ENCODE results near the gene HOXD9.
A peak's percentile ranks its signal among the peaks of the same experiment; 100 is the strongest.

HOXD9 gene

GRCh38 chr2:176096986-176097819 is 25.3 kb upstream of the HOXD9 start:
- Histone ChIP-seq H3K79me2 (ENCODE audit: insufficient read depth, low read length) (no peaks in the 10 kb centered on the region), H3K9me3 (ENCODE audit: insufficient read depth, low read depth, low read length) (no peaks in the 10 kb centered on the region), H3F3A (ENCODE audit: low read depth) (no peaks in the 10 kb centered on the region), H3K9ac (ENCODE audit: low read depth, low read length, poor library complexity, severe bottlenecking) (peak overlapping the region; percentile 90), H3K4me2 (ENCODE audit: low read depth, low read length, poor library complexity, severe bottlenecking) (peak overlapping the region; percentile 96), H3K36me3 (ENCODE audit: insufficient read depth, low read length) (no peaks in the 10 kb centered on the region), H2AFZ (ENCODE audit: low read length) (peak overlapping the region; percentile 90), H3K4me1 (ENCODE audit: insufficient read depth, low read length, poor library complexity, severe bottlenecking) (peaks cover 17% of the 10 kb centered on the region), H3K4me3 (ENCODE audit: low read length, poor library complexity, severe bottlenecking) (peak overlapping the region; percentile 83), H3K9me2 (replicated peaks; ENCODE audit: low read depth, low read length) (no peaks in the 10 kb centered on the region), H3K27me3 (ENCODE audit: insufficient read depth, low read length, poor library complexity, severe bottlenecking) (no peaks in the 10 kb centered on the region), H4K20me1 (ENCODE audit: insufficient read depth, low read length, poor library complexity, severe bottlenecking) (no peaks in the 10 kb centered on the region)
- TF ChIP-seq, protein P1, sequence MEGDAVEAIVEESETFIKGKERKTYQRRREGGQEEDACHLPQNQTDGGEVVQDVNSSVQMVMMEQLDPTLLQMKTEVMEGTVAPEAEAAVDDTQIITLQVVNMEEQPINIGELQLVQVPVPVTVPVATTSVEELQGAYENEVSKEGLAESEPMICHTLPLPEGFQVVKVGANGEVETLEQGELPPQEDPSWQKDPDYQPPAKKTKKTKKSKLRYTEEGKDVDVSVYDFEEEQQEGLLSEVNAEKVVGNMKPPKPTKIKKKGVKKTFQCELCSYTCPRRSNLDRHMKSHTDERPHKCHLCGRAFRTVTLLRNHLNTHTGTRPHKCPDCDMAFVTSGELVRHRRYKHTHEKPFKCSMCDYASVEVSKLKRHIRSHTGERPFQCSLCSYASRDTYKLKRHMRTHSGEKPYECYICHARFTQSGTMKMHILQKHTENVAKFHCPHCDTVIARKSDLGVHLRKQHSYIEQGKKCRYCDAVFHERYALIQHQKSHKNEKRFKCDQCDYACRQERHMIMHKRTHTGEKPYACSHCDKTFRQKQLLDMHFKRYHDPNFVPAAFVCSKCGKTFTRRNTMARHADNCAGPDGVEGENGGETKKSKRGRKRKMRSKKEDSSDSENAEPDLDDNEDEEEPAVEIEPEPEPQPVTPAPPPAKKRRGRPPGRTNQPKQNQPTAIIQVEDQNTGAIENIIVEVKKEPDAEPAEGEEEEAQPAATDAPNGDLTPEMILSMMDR (conservative IDR thresholded peaks at IDR 0.05; ENCODE audit: low read length) = peak; percentile 79
- TF ChIP-seq EZH2phosphoT487 (IDR thresholded peaks at IDR 0.05; ENCODE audit: borderline replicate concordance) = no peak

DNA sequence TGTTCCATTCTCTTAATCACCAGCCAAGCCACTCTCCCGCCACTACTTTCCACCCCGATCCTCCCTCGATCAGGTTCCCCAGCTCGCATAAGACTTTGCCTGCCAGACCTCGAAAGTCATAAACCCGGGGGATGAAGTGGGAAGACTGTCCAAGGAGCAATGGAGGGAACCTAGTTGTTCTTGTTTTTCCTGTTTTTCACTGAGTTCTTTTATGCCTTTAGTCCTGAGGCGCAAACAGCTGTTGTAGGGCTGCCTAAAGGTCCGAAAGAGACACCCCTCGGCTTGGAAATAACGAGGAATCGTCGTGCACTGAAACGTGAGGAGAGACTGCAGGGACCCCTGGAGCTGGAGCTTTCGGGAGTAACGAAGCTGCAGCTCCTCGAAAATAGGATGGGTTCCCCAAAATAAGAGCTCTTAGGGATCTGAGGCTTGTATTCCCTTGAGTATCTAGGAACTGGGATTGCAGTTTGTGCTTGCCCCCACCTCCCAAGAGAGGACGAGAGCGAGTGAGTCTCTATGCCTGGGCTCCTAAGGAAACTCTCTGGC is 24.6 kb upstream of the HOXD9 start:
- H3K36me3 ChIP-seq (ENCODE audit: insufficient read depth, low read length) = no peaks in the 10 kb centered on the region
- H3K79me2 ChIP-seq (ENCODE audit: insufficient read depth, low read length) = no peaks in the 10 kb centered on the region
- no peaks in the 10 kb centered on the region for H3F3A ChIP-seq (ENCODE audit: low read depth)
- peak overlapping the region; percentile 96 for H3K4me2 ChIP-seq (ENCODE audit: low read depth, low read length, poor library complexity, severe bottlenecking)
- no peaks in the 10 kb centered on the region for H3K9me2 ChIP-seq (replicated peaks; ENCODE audit: low read depth, low read length)
- no peaks in the 10 kb centered on the region for H3K9me3 ChIP-seq (ENCODE audit: insufficient read depth, low read depth, low read length)
- no peak for TF ChIP-seq EZH2phosphoT487 (IDR thresholded peaks at IDR 0.05; ENCODE audit: borderline replicate concordance)
- TF ChIP-seq, protein P1 (conservative IDR thresholded peaks at IDR 0.05; ENCODE audit: low read length) = no peak
- peak overlapping the region; percentile 90 for H2AFZ ChIP-seq (ENCODE audit: low read length)
- H4K20me1 ChIP-seq (ENCODE audit: insufficient read depth, low read length, poor library complexity, severe bottlenecking) = no peaks in the 10 kb centered on the region
- H3K4me3 ChIP-seq (ENCODE audit: low read length, poor library complexity, severe bottlenecking) = peak overlapping the region; percentile 83
- peak overlapping the region; percentile 90 for H3K9ac ChIP-seq (ENCODE audit: low read depth, low read length, poor library complexity, severe bottlenecking)
- peaks cover 17% of the 10 kb centered on the region for H3K4me1 ChIP-seq (ENCODE audit: insufficient read depth, low read length, poor library complexity, severe bottlenecking)
- H3K27me3 ChIP-seq (ENCODE audit: insufficient read depth, low read length, poor library complexity, severe bottlenecking) = no peaks in the 10 kb centered on the region

DNA sequence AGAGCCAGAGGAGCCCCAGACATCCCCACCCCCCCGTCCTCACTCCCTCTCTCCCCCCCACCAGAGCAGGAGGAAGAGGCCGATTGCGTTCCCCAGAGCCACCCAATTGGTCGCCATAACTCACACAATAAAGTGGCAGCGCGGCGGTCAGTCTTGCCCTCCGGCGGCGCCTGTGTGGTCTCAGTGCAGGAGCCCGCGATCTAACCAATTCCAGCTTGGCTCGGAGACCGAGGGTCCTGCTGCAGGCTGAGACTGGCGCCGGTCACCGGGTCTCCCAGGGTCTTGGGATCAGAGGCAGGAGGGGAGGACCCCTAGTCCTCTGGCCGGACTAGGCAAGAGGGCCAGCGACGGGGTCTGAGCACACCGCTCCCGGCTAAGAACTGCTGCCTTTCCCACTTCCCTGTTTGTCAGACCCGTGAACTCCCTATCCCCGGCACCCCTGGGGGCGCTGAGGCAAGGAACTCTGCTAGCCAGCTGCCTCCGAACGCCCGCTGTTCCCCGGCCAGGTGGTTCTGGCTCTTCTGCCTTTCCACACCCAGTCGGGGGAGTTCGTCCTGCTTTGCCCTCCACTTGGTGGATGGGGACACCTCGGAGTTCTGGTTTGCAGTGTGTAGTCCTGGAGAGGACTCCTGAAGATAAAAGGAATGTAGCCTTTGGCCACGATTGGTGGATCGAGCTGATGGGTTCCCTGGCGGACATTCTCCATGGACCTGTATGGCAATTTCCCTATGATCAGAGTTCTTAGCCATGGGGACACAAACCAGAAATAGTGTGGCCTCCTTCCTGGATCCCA is 24.0 kb upstream of the HOXD9 start:
- Histone ChIP-seq H3K4me1 (ENCODE audit: insufficient read depth, low read length, poor library complexity, severe bottlenecking) (peaks cover 17% of the 10 kb centered on the region), H3F3A (ENCODE audit: low read depth) (no peaks in the 10 kb centered on the region), H3K4me3 (ENCODE audit: low read length, poor library complexity, severe bottlenecking) (no peak overlapping the region), H4K20me1 (ENCODE audit: insufficient read depth, low read length, poor library complexity, severe bottlenecking) (no peaks in the 10 kb centered on the region), H3K36me3 (ENCODE audit: insufficient read depth, low read length) (no peaks in the 10 kb centered on the region), H3K9ac (ENCODE audit: low read depth, low read length, poor library complexity, severe bottlenecking) (no peak overlapping the region), H3K79me2 (ENCODE audit: insufficient read depth, low read length) (no peaks in the 10 kb centered on the region), H3K9me3 (ENCODE audit: insufficient read depth, low read depth, low read length) (no peaks in the 10 kb centered on the region), H3K27me3 (ENCODE audit: insufficient read depth, low read length, poor library complexity, severe bottlenecking) (no peaks in the 10 kb centered on the region), H2AFZ (ENCODE audit: low read length) (peak overlapping the region; percentile 90; the same call in 1 of the 2 replicates), H3K9me2 (replicated peaks; ENCODE audit: low read depth, low read length) (no peaks in the 10 kb centered on the region), H3K4me2 (ENCODE audit: low read depth, low read length, poor library complexity, severe bottlenecking) (no peak overlapping the region)
- TF ChIP-seq, protein P1 (conservative IDR thresholded peaks at IDR 0.05; ENCODE audit: low read length) = no peak
- TF ChIP-seq EZH2phosphoT487 (IDR thresholded peaks at IDR 0.05; ENCODE audit: borderline replicate concordance) = no peak

All from Loucy (cell line).